CD14-positive monocyte (primary cell): ENCODE measurements around the gene FAM200A. TPM values are rescaled to one million over a fixed set of nuclear protein-coding genes. Genes with fewer than 3 reads are reported as not detected.

Experiments used
- DNase-seq, 3 donors: peaks; one replicate each; pipeline ENCODE4 v3.0.0-alpha.2; 2011 to 2022
- H2AFZ ChIP-seq: 2 replicates; pipeline ENCODE4 v1.6.0; 2012; ENCODE audit warnings: mild to moderate bottlenecking, low read depth, low read length, inconsistent platforms; ENCODE audit not compliant: insufficient read depth, poor library complexity, severe bottlenecking
- H3K27ac ChIP-seq, 2 donors: 1 replicate in 1 of 2; 2 replicates in 1 of 2; pipeline ENCODE4 v1.5.1; 2012 to 2013; ENCODE audit warnings: low read length in 2 of 2, control low read depth in 1 of 2, inconsistent platforms in 1 of 2, low read depth in 1 of 2, mild to moderate bottlenecking in 1 of 2
- H3K27me3 ChIP-seq, 2 donors: one replicate each; pipeline versions ENCODE4 v1.6.0 to v1.6.1; 2011 to 2013; ENCODE audit warnings: low read length in 2 of 2; ENCODE audit not compliant: control insufficient read depth in 2 of 2, insufficient read depth in 2 of 2
- H3K36me3 ChIP-seq, 2 donors: replicated peaks in 1 of 2; 1 replicate in 1 of 2; 2 replicates in 1 of 2; pipeline versions ENCODE4 v1.5.1 to v1.6.1; 2012 to 2013; ENCODE audit warnings: low read length in 2 of 2, control low read depth in 1 of 2, inconsistent platforms in 1 of 2, mild to moderate bottlenecking in 1 of 2; ENCODE audit not compliant: insufficient read depth in 2 of 2, control insufficient read depth in 1 of 2
- H3K4me1 ChIP-seq, 2 donors: 1 replicate in 1 of 2; 2 replicates in 1 of 2; pipeline versions ENCODE4 v1.5.1 to v1.6.1; 2012 to 2013; ENCODE audit warnings: low read length in 2 of 2, control low read depth in 1 of 2, inconsistent platforms in 1 of 2, mild to moderate bottlenecking in 1 of 2, moderate library complexity in 1 of 2; ENCODE audit not compliant: insufficient read depth in 2 of 2, control insufficient read depth in 1 of 2
- H3K4me2 ChIP-seq: replicated peaks from 2 replicates; pipeline ENCODE3; 2012; ENCODE audit warnings: low read length, moderate library complexity, mild to moderate bottlenecking; ENCODE audit not compliant: poor library complexity, severe bottlenecking; ENCODE audit errors: extremely low read depth
- H3K4me3 ChIP-seq, 3 experiments: fragments of 200-600 bp in 1 of 3; sonication (generic) in 1 of 3; replicated peaks in 1 of 3; 1 replicate in 2 of 3; 2 replicates in 1 of 3; pipeline ENCODE4 v1.5.1; 2011 to 2013; ENCODE audit warnings: low read length in 3 of 3, mild to moderate bottlenecking in 3 of 3, control low read depth in 2 of 3, low read depth in 2 of 3, inconsistent platforms in 1 of 3, moderate library complexity in 1 of 3
- H3K79me2 ChIP-seq: 2 replicates; pipeline ENCODE4 v1.6.0; 2012; ENCODE audit warnings: mild to moderate bottlenecking, control low read depth, inconsistent platforms, low read length, moderate library complexity; ENCODE audit not compliant: insufficient read depth
- H3K9ac ChIP-seq: 2 replicates; pipeline ENCODE4 v1.6.0; 2017; ENCODE audit warnings: low read length, mild to moderate bottlenecking; ENCODE audit not compliant: insufficient read depth, poor library complexity, severe bottlenecking
- H3K9me3 ChIP-seq, 2 donors: replicated peaks in 1 of 2; 1 replicate in 1 of 2; 2 replicates in 1 of 2; pipeline versions ENCODE4 v1.5.1 to v1.6.1; 2012 to 2013; ENCODE audit warnings: low read length in 2 of 2, control low read depth in 1 of 2; ENCODE audit not compliant: control insufficient read depth in 1 of 2, insufficient read depth in 1 of 2
- H4K20me1 ChIP-seq: 2 replicates; pipeline ENCODE4 v1.6.0; 2012; ENCODE audit warnings: mild to moderate bottlenecking, low read length, control low read depth, moderate library complexity; ENCODE audit not compliant: insufficient read depth
- H3K27ac Mint-ChIP-seq, 7 donors: one replicate each; pipeline ENCODE4 v1.8.0; 2020; ENCODE audit warnings: mild to moderate bottlenecking in 7 of 7, mixed read lengths in 7 of 7, moderate library complexity in 6 of 7, inconsistent platforms in 2 of 7
- H3K27me3 Mint-ChIP-seq, 3 donors: one replicate each; pipeline ENCODE4 v1.8.0; 2021 to 2022; ENCODE audit warnings: low read depth in 3 of 3, mild to moderate bottlenecking in 3 of 3, mixed read lengths in 3 of 3, moderate library complexity in 3 of 3, inconsistent platforms in 1 of 3
- H3K36me3 Mint-ChIP-seq, 2 donors: one replicate each; pipeline ENCODE4 v1.8.0; 2020; ENCODE audit warnings: mixed read lengths in 2 of 2, inconsistent platforms in 1 of 2, mild to moderate bottlenecking in 1 of 2
- H3K4me1 Mint-ChIP-seq: one replicate; pipeline ENCODE4 v1.8.0; 2020; ENCODE audit warnings: mild to moderate bottlenecking, mixed read lengths
- H3K4me3 Mint-ChIP-seq, 2 donors: one replicate each; pipeline ENCODE4 v1.8.0; 2020; ENCODE audit warnings: mild to moderate bottlenecking in 2 of 2, mixed read lengths in 2 of 2, moderate library complexity in 1 of 2
- H3K9me3 Mint-ChIP-seq, 7 donors: one replicate each; pipeline ENCODE4 v1.8.0; 2020 to 2022; ENCODE audit warnings: mixed read lengths in 7 of 7, mild to moderate bottlenecking in 6 of 7, moderate library complexity in 6 of 7, inconsistent platforms in 2 of 7
- WGBS: methylation state at CpG from one replicate; pipeline ENCODE4 v1.1.5; 2013; ENCODE audit warnings: missing lambda C conversion rate; ENCODE audit not compliant: insufficient coverage; 5-methylcytosine and 5-hydroxymethylcytosine counted together
- intact Hi-C, 2 donors: fragments of 100-400 bp; cut with micrococcal nuclease; formaldehyde crosslinking; loops; one replicate each; pipeline versions ENCODE4 v1.15.0 to v1.15.1; 2023
- polyA minus RNA-seq: library from RNA; depleted of rRNA, polyadenylated mRNA; stranded (reverse); fragments of >200 nt; gene quantifications from 2 replicates; pipeline ENCODE4 v1.2.3, GENCODE V29; 2012
- polyA plus RNA-seq, 3 donors: library from polyadenylated mRNA; depleted of rRNA in 1 of 3; unstranded in 2 of 3; stranded (reverse) in 1 of 3; fragments of 300-500 nt in 2 of 3; fragments of >200 nt in 1 of 3; fragmentation: Illumina TruSeq in 2 of 3; gene quantifications; 1 replicate in 2 of 3; 2 replicates in 1 of 3; pipeline ENCODE4 v1.2.3, GENCODE V29; 2012 to 2021
- total RNA-seq, 12 experiments: library from RNA in 1 of 12; stranded (reverse) in 1 of 12; fragments of 120-200 nt in 1 of 12; gene quantifications; one replicate each; pipeline ENCODE4 v1.2.4 and lab custom pipeline; 2013 to 2026; ENCODE audit warnings: mixed read lengths in 6 of 12, inconsistent platforms in 1 of 12
- TF ChIP-seq, protein P1 (sequence below): fragments of 200-600 bp; IDR thresholded peaks from one replicate; pipeline ENCODE4 v1.8.0; 2022; ENCODE audit warnings: antibody characterized with exemption, mild to moderate bottlenecking

The FAM200A gene
- total RNA-seq (2013) = 4.5 TPM
- polyA plus RNA-seq (1 to 10 TPM in 2 of 3 donors, under 1 TPM in 1; 0.85 to 1.3 (median 1.2) TPM), polyA minus RNA-seq (1.7 and 1.9 TPM in 2 replicates), total RNA-seq (lab: John Stamatoyannopoulos, UW) (3.2 to 9.1 (median 4.9) reads per million in 11 experiments)

DNA sequence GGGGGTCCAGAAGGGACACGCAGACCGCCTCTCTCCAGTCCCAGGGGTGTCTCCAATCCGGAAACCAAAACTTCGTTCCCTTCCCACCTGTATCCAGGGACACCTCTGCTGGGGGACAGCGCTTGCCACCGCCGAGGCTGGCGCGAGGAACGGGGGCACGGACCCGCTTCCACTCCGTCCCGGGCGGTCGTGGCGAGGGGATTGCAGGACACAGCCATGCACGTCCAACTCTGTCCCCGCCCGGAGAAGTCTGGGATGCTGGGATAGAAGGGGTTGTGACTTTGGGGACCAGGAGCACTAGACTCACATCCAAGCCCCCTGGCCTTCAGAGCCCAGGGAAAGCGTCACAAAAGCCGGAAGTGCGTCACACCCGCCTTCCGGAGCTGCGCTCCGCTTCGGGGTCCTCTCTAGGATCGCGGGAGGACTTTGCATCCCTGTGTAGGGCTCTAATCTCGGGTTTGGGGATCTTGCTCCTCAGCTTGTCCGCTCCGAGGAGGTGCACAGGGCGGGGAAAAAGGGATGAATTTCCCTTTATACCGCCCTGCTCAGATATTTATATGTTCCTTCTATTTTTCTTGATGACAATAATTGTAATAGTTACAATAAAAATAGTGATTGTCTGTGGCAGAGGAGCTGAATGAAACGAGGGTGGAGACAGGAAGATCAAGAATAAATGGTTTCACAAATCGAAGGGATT is at the start of gene FAM200A:
Gene FAM200A, minus strand, starts transcription at position 348 of the 697 bp plus-strand sequence. CDS start 3,707 bp downstream, outside the sequence.
- peaks cover 34% of the 10 kb centered on the region for H3K79me2 ChIP-seq
- Mint-ChIP-seq H3K27me3 (no peaks in the 10 kb centered on the region), H3K4me3 (peak within 1 kb of the TSS; percentile 85 to 92), H3K4me1 (peaks cover 32% of the 10 kb centered on the region), H3K36me3 (peaks cover 24 to 29% of the 10 kb centered on the region in 2 donors), H3K9me3 (peaks cover 0 to 8% (median 4%) of the 10 kb centered on the region in 7 donors), H3K27ac (peak within 1 kb of the TSS; percentile 83 to 96 (median 89))
- H3K36me3 ChIP-seq = peaks cover 3 to 21% of the 10 kb centered on the region in 2 donors
- H3K9me3 ChIP-seq = no peaks in the 10 kb centered on the region
- intact Hi-C loops = no loop called here
- peak within 1 kb of the TSS; percentile 60 to 99 (median 96) for H3K4me3 ChIP-seq
- peak within 1 kb of the TSS; percentile 98 for H2AFZ ChIP-seq
- TF ChIP-seq, protein P1, sequence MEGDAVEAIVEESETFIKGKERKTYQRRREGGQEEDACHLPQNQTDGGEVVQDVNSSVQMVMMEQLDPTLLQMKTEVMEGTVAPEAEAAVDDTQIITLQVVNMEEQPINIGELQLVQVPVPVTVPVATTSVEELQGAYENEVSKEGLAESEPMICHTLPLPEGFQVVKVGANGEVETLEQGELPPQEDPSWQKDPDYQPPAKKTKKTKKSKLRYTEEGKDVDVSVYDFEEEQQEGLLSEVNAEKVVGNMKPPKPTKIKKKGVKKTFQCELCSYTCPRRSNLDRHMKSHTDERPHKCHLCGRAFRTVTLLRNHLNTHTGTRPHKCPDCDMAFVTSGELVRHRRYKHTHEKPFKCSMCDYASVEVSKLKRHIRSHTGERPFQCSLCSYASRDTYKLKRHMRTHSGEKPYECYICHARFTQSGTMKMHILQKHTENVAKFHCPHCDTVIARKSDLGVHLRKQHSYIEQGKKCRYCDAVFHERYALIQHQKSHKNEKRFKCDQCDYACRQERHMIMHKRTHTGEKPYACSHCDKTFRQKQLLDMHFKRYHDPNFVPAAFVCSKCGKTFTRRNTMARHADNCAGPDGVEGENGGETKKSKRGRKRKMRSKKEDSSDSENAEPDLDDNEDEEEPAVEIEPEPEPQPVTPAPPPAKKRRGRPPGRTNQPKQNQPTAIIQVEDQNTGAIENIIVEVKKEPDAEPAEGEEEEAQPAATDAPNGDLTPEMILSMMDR = no peak
- 1% methylated on average over 18 of the region's 37 CpGs for WGBS
- H3K9ac ChIP-seq = peak within 1 kb of the TSS; percentile 90
- peak within 1 kb of the TSS; percentile 14 to 99 for H3K27ac ChIP-seq
- DNase-seq = peak; percentile 78 to 83 (median 82)
- no peaks in the 10 kb centered on the region for H3K27me3 ChIP-seq
- peaks cover 17 to 34% of the 10 kb centered on the region in 2 donors for H3K4me1 ChIP-seq
- H4K20me1 ChIP-seq = no peaks in the 10 kb centered on the region
- peak within 1 kb of the TSS; percentile 94 for H3K4me2 ChIP-seq

DNA sequence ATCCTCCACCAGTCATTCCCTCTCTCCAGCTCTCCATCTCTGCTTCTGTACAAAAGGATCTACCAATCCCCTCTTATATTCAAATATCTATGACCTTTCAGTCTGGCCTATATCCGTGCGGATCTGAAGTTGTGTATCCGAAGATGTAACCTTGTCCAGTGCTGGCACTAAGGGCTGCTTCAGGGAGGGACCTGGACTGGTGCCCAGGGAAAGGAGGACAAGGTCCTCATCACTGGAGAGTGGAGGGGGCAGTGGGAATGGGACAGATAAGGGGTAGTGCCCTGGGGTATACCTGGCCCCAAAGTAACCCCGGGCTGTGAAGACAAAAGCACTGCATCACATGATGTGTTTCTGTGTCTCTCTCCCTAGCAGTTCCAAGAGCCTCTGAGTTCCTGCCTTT is 47.9 kb upstream of the FAM200A start:
- TF ChIP-seq, protein P1 = no peak
- peaks cover 3% of the 10 kb centered on the region for H3K4me1 Mint-ChIP-seq
- no peak overlapping the region for H3K27ac Mint-ChIP-seq
- no peaks in the 10 kb centered on the region for H3K36me3 ChIP-seq
- H3K9me3 ChIP-seq = no peaks in the 10 kb centered on the region
- no peak overlapping the region for H3K4me3 Mint-ChIP-seq
- no peaks in the 10 kb centered on the region for H4K20me1 ChIP-seq
- intact Hi-C loops = no loop called here
- H3K4me2 ChIP-seq = no peak overlapping the region
- H2AFZ ChIP-seq = no peak overlapping the region
- no peak overlapping the region for H3K9ac ChIP-seq
- no peaks in the 10 kb centered on the region for H3K4me1 ChIP-seq
- H3K79me2 ChIP-seq = no peaks in the 10 kb centered on the region
- peaks cover 2 to 3% (median 2%) of the 10 kb centered on the region in 3 donors for H3K27me3 Mint-ChIP-seq
- H3K27me3 ChIP-seq = no peaks in the 10 kb centered on the region
- H3K9me3 Mint-ChIP-seq = peaks cover 0 to 3% (median 0%) of the 10 kb centered on the region in 7 donors
- H3K4me3 ChIP-seq = no peak overlapping the region
- 96% methylated on average over 3 of the region's 4 CpGs for WGBS
- no peak for DNase-seq
- H3K36me3 Mint-ChIP-seq = no peaks in the 10 kb centered on the region
- no peak overlapping the region for H3K27ac ChIP-seq
